ENCODE measurements around the gene GPHA2. TPM values are rescaled to one million over a fixed set of nuclear protein-coding genes. Genes with fewer than 3 reads are reported as not detected.

GPHA2 gene
- total RNA-seq, 1 donor from 2014 or later = 0.41 TPM

- peaks cover 44% of the 10 kb centered on the region for H3K4me1 Mint-ChIP-seq (ENCODE audit: low read depth)
- H3K27ac Mint-ChIP-seq = peak overlapping the region; percentile 22
- no peaks in the 10 kb centered on the region for H3K36me3 Mint-ChIP-seq (ENCODE audit: insufficient read depth)
- H3K9me3 Mint-ChIP-seq (ENCODE audit: low read depth) = no peaks in the 10 kb centered on the region
- TF ChIP-seq, protein P1, sequence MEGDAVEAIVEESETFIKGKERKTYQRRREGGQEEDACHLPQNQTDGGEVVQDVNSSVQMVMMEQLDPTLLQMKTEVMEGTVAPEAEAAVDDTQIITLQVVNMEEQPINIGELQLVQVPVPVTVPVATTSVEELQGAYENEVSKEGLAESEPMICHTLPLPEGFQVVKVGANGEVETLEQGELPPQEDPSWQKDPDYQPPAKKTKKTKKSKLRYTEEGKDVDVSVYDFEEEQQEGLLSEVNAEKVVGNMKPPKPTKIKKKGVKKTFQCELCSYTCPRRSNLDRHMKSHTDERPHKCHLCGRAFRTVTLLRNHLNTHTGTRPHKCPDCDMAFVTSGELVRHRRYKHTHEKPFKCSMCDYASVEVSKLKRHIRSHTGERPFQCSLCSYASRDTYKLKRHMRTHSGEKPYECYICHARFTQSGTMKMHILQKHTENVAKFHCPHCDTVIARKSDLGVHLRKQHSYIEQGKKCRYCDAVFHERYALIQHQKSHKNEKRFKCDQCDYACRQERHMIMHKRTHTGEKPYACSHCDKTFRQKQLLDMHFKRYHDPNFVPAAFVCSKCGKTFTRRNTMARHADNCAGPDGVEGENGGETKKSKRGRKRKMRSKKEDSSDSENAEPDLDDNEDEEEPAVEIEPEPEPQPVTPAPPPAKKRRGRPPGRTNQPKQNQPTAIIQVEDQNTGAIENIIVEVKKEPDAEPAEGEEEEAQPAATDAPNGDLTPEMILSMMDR (IDR thresholded peaks at IDR 0.05; ENCODE audit: unreplicated experiment) = no peak
- peak overlapping the region; percentile 65 for H3K4me3 Mint-ChIP-seq (ENCODE audit: low read depth)
- H3K27me3 Mint-ChIP-seq = no peaks in the 10 kb centered on the region
- DNase-seq (ENCODE audit: low spot score, unreplicated experiment) = no peak
Observed at GRCh38 chr11:64891880-64892279, 43.8 kb downstream of the GPHA2 start.

DNA sequence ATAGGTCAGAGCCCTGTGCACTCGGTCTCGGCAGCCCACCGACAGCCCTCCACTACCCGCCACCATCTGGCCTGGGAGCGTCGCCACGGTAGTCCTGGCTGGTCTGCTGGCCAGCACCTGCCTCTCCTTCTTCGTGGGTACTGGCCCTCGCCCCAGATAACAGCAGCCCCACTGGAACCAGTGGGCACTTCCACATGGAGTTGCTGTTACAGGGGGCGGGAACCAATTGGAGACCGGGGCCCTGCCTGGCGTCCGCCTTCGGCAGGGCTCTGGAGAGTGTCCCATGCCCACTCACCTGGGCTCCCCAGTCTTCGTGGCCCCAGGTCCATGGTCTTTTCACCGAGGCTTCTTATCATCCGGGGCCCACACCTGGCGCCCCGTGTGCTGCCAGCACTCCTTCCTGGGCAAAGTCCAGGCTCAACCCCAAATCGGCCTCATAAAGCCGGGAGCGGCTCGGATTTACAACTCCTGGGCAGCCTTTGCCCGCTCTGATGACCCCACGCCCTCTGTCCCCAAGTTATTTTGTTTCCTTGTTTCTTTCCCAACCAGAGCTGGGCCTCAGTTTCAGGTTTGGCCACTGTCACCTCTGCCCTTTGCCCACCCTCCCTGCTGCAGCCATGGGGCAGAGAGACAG is 44.4 kb downstream of the GPHA2 start:
- H3K36me3 Mint-ChIP-seq (ENCODE audit: insufficient read depth) = no peaks in the 10 kb centered on the region
- no peaks in the 10 kb centered on the region for H3K9me3 Mint-ChIP-seq (ENCODE audit: low read depth)
- peak overlapping the region; percentile 65 for H3K4me3 Mint-ChIP-seq (ENCODE audit: low read depth)
- no peak for DNase-seq (ENCODE audit: low spot score, unreplicated experiment)
- TF ChIP-seq, protein P1 (IDR thresholded peaks at IDR 0.05; ENCODE audit: unreplicated experiment) = no peak
- H3K27ac Mint-ChIP-seq = peak overlapping the region; percentile 22
- peaks cover 44% of the 10 kb centered on the region for H3K4me1 Mint-ChIP-seq (ENCODE audit: low read depth)
- no peaks in the 10 kb centered on the region for H3K27me3 Mint-ChIP-seq

DNA sequence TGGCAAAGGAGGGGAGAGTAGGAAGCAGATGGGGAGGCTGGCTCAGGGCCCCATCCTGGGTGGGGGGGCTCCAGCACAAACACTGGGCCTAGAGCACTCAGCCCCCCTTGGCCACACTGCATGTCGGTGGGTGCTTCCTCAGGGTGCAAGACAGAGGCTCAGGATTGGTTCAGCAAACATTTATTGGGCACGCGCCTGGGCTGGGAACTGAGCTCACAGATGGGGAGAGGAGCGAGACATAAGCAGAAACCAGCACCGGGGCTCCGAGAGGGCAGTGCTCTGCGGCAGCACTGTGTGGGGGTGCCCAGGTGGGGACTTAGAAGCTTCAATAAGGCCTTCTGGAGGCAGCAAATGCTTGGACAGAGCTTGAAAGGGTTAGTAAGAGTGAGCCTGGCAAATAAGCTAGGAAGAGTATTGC is 45.2 kb downstream of the GPHA2 start:
- no peak for DNase-seq (ENCODE audit: low spot score, unreplicated experiment)
- no peaks in the 10 kb centered on the region for H3K36me3 Mint-ChIP-seq (ENCODE audit: insufficient read depth)
- H3K4me1 Mint-ChIP-seq (ENCODE audit: low read depth) = peaks cover 44% of the 10 kb centered on the region
- TF ChIP-seq, protein P1 (IDR thresholded peaks at IDR 0.05; ENCODE audit: unreplicated experiment) = no peak
- H3K4me3 Mint-ChIP-seq (ENCODE audit: low read depth) = no peak overlapping the region
- H3K9me3 Mint-ChIP-seq (ENCODE audit: low read depth) = no peaks in the 10 kb centered on the region
- H3K27ac Mint-ChIP-seq = no peak overlapping the region
- no peaks in the 10 kb centered on the region for H3K27me3 Mint-ChIP-seq

DNA sequence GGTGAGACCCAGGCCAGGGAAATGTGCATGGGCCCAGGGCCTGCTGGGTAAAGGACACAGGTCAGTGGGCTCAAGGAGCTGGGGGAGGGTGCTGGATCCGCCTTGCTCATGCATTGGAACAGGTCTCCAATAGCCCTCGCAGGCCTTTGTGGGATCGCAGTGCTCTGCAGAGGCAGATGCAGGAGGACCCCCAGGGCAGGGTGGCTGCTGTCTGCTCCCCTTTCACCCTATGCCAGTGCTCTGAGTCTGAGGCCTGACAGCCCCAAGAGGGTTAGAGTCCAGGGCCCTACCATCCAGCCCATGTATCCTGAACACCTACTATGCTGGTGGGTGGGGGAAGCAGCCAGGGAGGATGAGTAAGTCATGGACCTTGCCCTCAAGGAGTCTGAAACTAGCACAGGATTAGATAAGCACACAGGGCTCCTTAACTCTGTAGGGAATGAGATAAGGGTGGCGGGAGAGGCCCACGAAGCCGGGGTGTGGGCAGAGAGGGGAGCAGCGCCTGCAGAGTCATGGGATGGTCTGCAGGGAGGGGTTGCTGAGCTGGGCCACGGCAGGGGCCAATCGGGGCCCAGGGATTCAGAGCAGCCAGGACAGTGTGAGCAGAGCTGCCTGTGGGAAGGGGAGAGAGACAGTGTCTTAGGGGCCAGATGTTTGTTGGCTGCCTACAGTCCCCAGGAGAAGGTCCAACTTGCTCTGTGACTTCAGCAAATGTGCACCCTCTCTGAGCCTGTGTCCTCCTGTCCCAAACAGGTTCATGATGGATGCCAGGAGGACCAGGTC is 46.8 kb downstream of the GPHA2 start:
- Mint-ChIP-seq H3K4me1 (ENCODE audit: low read depth) (peaks cover 42% of the 10 kb centered on the region), H3K27me3 (peaks cover 3% of the 10 kb centered on the region), H3K4me3 (ENCODE audit: low read depth) (peak overlapping the region; percentile 51), H3K9me3 (ENCODE audit: low read depth) (no peaks in the 10 kb centered on the region), H3K27ac (peak overlapping the region; percentile 90), H3K36me3 (ENCODE audit: insufficient read depth) (no peaks in the 10 kb centered on the region)
- no peak for DNase-seq (ENCODE audit: low spot score, unreplicated experiment)
- TF ChIP-seq, protein P1 (IDR thresholded peaks at IDR 0.05; ENCODE audit: unreplicated experiment) = no peak

- no peak overlapping the region for H3K4me3 Mint-ChIP-seq (ENCODE audit: low read depth)
- H3K9me3 Mint-ChIP-seq (ENCODE audit: low read depth) = no peaks in the 10 kb centered on the region
- TF ChIP-seq, protein P1 (IDR thresholded peaks at IDR 0.05; ENCODE audit: unreplicated experiment) = no peak
- H3K27ac Mint-ChIP-seq = peak overlapping the region; percentile 7
- peaks cover 3% of the 10 kb centered on the region for H3K27me3 Mint-ChIP-seq
- DNase-seq (ENCODE audit: low spot score, unreplicated experiment) = no peak
- H3K36me3 Mint-ChIP-seq (ENCODE audit: insufficient read depth) = no peaks in the 10 kb centered on the region
- peaks cover 36% of the 10 kb centered on the region for H3K4me1 Mint-ChIP-seq (ENCODE audit: low read depth)
Observed at GRCh38 chr11:64888406-64888728, 47.3 kb downstream of the GPHA2 start.
